SKM-1 (cell line): ENCODE measurements around the gene TGFBR1.

Experiments
- DNase-seq: peaks from one replicate; lab custom pipeline; 2025; ENCODE audit not compliant: unreplicated experiment; lab: John Stamatoyannopoulos, UW

Gene TGFBR1

GRCh38 chr9:99130069-99130468 is 25.2 kb downstream of the TGFBR1 start:
- no peak for DNase-seq

- DNase-seq: no peak
These were observed 28.2 kb downstream of the TGFBR1 start for GRCh38 chr9:99133145-99133544.

DNA sequence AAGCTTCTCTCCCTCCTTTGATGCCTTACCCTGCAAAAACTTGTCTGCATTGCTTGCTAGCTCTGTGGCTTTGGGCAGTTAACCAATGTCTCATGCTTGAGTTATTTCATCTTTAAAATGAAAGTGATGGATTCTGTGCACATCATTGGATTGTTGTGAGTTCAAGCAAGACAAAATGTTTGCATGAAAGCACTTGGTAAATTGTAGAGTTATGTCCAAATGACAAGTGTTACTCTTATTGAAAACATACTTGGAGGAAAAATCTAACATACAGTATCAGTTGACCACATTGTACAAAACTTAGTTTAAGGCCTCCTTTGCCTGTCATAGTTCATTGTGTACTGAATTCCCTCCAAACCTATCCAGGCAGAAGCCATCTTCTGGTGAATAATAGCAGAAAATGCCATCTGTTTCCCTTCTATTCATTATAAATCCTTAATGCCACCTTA is 30.0 kb downstream of the TGFBR1 start:
- DNase-seq: no peak

GRCh38 chr9:99135456-99135855 is 30.5 kb downstream of the TGFBR1 start:
- DNase-seq: no peak

GRCh38 chr9:99137225-99137624 is 32.3 kb downstream of the TGFBR1 start:
- peak; percentile 21 for DNase-seq

GRCh38 chr9:99137891-99138290 is 33.0 kb downstream of the TGFBR1 start:
- DNase-seq: no peak

- DNase-seq: no peak
These were observed 33.7 kb downstream of the TGFBR1 start for GRCh38 chr9:99138424-99139284.

- no peak for DNase-seq
These were observed 35.0 kb downstream of the TGFBR1 start for GRCh38 chr9:99139868-99140267.

DNA sequence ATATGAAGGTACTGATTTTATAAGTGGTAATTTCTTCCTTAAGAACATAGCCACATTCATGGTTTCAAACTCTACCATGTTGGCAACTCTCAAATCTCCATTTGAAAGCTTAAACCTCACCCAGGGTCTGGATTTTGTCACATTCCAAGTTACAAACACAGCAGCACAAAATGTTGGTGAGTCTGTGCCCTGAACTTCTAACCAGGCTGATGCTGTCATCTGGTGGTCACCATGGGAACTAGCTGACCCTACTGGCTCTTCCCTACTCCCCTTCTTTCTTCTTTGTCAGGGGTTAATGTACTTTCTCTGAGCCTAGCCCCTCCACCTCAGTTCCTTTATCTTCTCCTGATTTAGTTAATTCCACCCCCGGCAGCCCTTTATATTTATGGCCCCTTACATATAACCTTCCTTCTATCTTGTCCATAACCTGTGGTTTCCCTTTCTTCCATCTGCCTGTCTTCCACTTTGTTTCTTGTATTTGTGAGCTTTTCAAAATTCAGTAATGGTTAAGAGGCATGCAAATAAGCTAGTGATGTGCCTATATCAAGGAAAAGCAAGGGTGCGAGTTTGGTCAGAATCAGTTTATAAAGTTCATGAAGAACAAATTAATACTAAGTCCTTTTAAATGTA is 35.9 kb downstream of the TGFBR1 start:
- DNase-seq: no peak

DNA sequence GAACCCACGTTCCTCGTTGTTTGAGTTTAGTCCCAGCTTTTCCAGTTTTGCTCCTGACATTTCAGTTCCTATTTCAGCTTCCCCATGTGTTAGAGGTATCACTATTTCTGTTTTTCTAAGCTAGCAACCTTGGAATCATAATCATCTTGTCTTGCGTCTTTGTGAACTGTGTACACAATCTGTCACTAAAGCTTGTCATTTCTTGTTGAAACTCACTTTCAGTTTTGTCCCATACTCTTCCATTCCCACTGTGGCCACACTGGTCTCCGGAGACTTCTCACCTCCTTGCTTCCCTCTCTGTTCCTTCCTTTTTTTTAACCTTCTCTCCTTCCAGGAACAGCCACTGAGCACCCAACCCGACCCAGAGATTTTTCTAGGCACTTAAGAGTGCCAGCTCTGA is 36.9 kb downstream of the TGFBR1 start:
- no peak for DNase-seq

- DNase-seq: no peak
These were observed 37.4 kb downstream of the TGFBR1 start for GRCh38 chr9:99142275-99142674.

GRCh38 chr9:99143655-99144054 is 38.7 kb downstream of the TGFBR1 start:
- no peak for DNase-seq

- DNase-seq: no peak
These were observed 40.1 kb downstream of the TGFBR1 start for GRCh38 chr9:99144966-99145365.

DNA sequence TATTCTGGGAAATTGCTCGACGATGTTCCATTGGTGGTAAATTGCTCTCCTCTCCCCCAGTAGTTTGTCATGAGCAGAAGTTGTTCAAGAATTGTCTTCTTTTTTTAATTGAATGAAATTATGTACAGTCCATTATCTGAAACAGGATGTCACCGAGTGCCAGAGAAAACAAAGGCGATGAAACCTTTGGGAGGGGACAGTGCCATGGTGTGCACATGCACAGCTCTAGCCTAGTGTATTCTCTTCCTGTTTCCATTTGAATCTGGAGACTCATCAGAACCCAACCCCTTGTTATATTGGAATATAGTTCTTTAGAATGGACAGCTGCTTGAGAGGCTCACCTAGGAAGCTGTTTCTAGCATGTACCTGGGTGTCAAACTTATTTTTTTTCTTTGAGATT is 41.7 kb downstream of the TGFBR1 start:
- no peak for DNase-seq

DNA sequence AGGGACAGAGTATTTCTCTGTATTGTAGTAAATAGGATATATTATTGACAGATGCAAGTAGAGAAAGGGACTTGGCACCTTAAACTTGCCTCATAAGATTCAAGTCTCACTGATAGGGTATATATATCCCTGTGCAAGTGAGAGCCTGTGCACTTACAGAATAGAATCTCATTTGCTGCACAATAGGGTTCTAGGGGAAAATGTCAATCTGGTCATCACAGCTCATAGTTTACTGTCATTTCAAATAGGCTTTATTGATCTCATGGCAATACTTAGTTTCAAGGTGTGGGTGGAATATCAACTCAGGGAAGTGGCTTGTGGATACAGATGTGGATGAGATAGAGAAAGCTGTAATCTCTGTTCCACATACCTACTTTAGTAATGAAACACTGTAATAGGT is 42.3 kb downstream of the TGFBR1 start:
- DNase-seq: no peak

DNA sequence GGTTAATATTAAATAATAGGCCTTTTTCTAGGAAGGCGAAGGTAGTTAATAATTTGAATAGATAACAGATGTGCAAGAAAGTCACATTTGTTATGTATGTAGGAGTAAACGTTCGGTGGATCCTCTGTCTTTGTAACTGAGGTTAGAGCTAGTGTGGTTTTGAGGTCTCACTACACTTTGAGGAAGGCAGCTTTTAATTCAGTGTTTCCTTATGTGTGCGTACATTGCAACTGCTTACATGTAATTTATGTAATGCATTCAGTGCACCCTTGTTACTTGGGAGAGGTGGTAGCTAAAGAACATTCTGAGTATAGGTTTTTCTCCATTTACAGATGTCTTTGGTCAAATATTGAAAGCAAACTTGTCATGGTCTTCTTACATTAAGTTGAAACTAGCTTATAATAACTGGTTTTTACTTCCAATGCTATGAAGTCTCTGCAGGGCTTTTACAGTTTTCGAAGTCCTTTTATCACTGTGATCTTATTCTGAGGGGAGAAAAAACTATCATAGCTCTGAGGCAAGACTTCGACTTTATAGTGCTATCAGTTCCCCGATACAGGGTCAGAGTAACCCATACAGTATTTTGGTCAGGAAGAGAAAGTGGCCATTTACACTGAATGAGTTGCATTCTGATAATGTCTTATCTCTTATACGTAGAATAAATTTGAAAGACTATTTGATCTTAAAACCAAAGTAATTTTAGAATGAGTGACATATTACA is 45.7 kb downstream of the TGFBR1 start:
- DNase-seq: no peak

DNA sequence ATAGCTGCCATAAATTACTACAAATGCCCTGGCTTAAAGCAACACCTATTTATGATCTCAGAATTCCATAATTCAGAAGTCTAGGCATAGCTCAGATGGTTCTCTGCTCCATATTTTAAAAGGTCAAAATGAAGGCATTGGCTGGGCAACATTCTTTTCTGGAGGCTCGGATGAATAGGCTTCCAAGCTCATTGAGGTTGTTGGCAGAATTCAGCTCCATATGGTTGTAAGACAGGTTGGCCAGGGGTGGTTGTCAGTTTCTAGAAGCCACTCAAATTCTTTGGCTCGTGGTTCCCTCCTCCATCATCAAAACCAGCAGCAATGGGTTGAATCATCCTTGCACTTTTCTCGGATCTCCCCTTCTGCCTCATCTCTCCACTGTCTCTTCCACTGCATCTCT is 49.4 kb downstream of the TGFBR1 start:
- DNase-seq: no peak

- DNase-seq: no peak
These were observed 50.8 kb downstream of the TGFBR1 start for GRCh38 chr9:99155736-99156135.

DNA sequence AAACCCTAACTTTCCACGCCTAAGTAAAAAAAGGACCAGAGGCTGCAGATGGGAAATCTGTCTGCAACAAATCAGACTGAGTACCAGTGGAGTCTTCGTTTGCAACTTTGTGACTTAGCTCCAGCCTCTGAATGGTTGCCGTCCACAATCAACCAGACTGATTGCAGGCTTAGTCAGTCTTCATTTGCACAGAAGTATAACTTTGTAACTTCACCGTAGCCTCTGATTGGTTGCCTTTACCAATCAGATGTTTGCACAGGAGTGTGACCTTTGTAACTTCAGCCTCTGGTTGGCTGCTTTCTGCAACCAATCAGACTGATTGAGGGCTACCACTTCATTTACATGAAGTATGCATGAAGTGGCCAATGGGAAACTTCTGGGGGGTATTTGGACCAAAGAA is 53.7 kb downstream of the TGFBR1 start:
- no peak for DNase-seq

GRCh38 chr9:99160173-99160572 is 55.3 kb downstream of the TGFBR1 start:
- DNase-seq: no peak

- DNase-seq: no peak
These were observed 57.9 kb downstream of the TGFBR1 start for GRCh38 chr9:99162759-99163364.
